Left lung (tissue), 10 donors: ENCODE data around the gene TRPC4. TPM values are rescaled to one million over a fixed set of nuclear protein-coding genes. Genes with fewer than 3 reads are reported as not detected.

ENCODE experiments used
- ATAC-seq: fragments of 200-7000 bp; cut with Tn5 transposase; one replicate; pipeline ENCODE4 v1.9.1; 2020; ENCODE audit warnings: moderate library complexity
- DNase-seq, 4 donors: peaks; one replicate each; pipeline ENCODE4 v3.0.0-alpha.2; 2013 to 2020
- H3K27ac ChIP-seq, 2 donors: fragments of 200-600 bp; sonication (generic) in 1 of 2; one replicate each; pipeline versions ENCODE4 v1.5.0 to v1.8.0; 2020 to 2021
- H3K27me3 ChIP-seq, 2 donors: fragments of 200-600 bp; sonication (generic) in 1 of 2; one replicate each; pipeline versions ENCODE4 v1.5.0 to v1.8.0; 2020 to 2021
- H3K36me3 ChIP-seq, 2 donors: fragments of 200-600 bp; sonication (generic) in 1 of 2; one replicate each; pipeline versions ENCODE4 v1.5.0 to v1.8.0; 2020 to 2021
- H3K4me1 ChIP-seq, 2 donors: fragments of 200-600 bp; one replicate each; pipeline ENCODE4 v1.8.0; 2021
- H3K4me3 ChIP-seq, 2 donors: fragments of 200-600 bp; sonication (generic) in 1 of 2; one replicate each; pipeline versions ENCODE4 v1.5.0 to v1.8.0; 2020 to 2021; ENCODE audit warnings: mild to moderate bottlenecking in 1 of 2
- H3K9me3 ChIP-seq, 2 donors: fragments of 200-600 bp; sonication (generic) in 1 of 2; one replicate each; pipeline versions ENCODE4 v1.5.0 to v1.8.0; 2020 to 2021
- intact Hi-C, 2 donors: fragments of 100-400 bp; cut with DNase I; formaldehyde crosslinking; loops; one replicate each; pipeline versions ENCODE4 v1.11.2 to v1.14.2; 2022
- polyA plus RNA-seq, 6 donors: library from polyadenylated mRNA; unstranded; fragments of 120-200 nt; gene quantifications; one replicate each; pipeline ENCODE4 v1.2.1, GENCODE V29; 2013; ENCODE audit not compliant: insufficient read length in 6 of 6
- total RNA-seq, 2 donors: library from RNA; stranded (reverse); fragmentation: NEBNext Ultra II Directional; extraction: Animal tissue kit (Norgen Biotek cat#: 25700); gene quantifications; one replicate each; pipeline ENCODE4 v1.2.1, GENCODE V29; 2021
- TF ChIP-seq, protein P1 (sequence below), 2 donors: fragments of 200-600 bp; sonication (generic) in 1 of 2; IDR thresholded peaks; one replicate each; pipeline versions ENCODE4 v1.5.0 to v1.8.0; 2021; ENCODE audit warnings: antibody characterized with exemption in 2 of 2
- donor health status: DM: no; HTN: yes; CAD: no.
- donor health status: DM: no; HTN: no; CAD: no.

TRPC4 gene
- total and polyA plus RNA-seq, 8 donors: 0.13 to 2.1 (median 0.25) TPM

DNA sequence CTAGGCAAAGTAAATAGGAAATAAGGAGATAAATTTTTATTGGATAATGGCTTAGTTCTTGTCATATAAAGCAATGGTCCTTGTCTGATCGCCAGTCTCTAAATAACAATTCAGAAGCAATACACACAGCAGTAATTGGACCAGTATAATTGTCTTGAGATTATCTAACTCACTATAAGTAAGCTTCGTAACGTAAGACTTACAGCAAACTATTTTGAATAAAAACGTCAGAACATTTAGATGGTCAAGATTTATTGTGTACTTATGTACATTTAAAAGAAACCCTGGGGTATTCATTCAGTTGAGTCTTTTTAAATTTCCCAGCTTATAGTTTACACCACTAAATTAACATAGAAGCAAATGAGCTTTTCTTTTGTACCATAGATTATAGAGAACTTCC lies 20.2 kb upstream of the TRPC4 start:
- Histone ChIP-seq H3K4me1 (no peaks in the 10 kb centered on the region), H3K4me3 (no peak overlapping the region), H3K27me3 (no peaks in the 10 kb centered on the region), H3K27ac (no peak overlapping the region), H3K36me3 (no peaks in the 10 kb centered on the region), H3K9me3 (no peaks in the 10 kb centered on the region)
- ATAC-seq (no peak), DNase-seq (no peak)
- intact Hi-C loops: no loop called here
- TF ChIP-seq, protein P1, sequence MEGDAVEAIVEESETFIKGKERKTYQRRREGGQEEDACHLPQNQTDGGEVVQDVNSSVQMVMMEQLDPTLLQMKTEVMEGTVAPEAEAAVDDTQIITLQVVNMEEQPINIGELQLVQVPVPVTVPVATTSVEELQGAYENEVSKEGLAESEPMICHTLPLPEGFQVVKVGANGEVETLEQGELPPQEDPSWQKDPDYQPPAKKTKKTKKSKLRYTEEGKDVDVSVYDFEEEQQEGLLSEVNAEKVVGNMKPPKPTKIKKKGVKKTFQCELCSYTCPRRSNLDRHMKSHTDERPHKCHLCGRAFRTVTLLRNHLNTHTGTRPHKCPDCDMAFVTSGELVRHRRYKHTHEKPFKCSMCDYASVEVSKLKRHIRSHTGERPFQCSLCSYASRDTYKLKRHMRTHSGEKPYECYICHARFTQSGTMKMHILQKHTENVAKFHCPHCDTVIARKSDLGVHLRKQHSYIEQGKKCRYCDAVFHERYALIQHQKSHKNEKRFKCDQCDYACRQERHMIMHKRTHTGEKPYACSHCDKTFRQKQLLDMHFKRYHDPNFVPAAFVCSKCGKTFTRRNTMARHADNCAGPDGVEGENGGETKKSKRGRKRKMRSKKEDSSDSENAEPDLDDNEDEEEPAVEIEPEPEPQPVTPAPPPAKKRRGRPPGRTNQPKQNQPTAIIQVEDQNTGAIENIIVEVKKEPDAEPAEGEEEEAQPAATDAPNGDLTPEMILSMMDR (IDR thresholded peaks at IDR 0.05): no peak

DNA sequence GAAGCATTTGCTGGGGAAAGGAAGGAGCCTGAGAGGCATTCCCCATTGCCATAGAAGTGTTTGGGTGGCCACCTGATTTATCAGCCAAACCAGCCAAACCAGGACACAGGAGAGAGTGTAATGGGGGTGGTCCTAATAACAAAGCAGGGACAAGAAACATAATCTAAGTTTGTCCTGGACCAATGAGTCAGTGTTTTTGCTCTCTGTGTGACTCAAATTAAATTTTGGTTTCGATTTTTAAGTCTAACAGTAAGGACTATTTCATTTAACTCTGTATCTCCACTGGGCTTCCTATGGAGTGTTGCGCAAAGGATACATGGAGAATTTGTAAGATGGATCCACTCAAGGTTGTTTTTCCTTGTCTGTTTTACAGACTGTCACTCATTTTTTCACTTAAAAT lies 19.5 kb upstream of the TRPC4 start:
- no peaks in the 10 kb centered on the region for H3K27me3 ChIP-seq
- DNase-seq: no peak
- H3K27ac ChIP-seq: no peak overlapping the region
- no peaks in the 10 kb centered on the region for H3K9me3 ChIP-seq
- H3K36me3 ChIP-seq: no peaks in the 10 kb centered on the region
- H3K4me1 ChIP-seq: no peaks in the 10 kb centered on the region
- TF ChIP-seq, protein P1 (IDR thresholded peaks at IDR 0.05): no peak
- H3K4me3 ChIP-seq: no peak overlapping the region
- ATAC-seq: no peak
- intact Hi-C loops: no loop called here

DNA sequence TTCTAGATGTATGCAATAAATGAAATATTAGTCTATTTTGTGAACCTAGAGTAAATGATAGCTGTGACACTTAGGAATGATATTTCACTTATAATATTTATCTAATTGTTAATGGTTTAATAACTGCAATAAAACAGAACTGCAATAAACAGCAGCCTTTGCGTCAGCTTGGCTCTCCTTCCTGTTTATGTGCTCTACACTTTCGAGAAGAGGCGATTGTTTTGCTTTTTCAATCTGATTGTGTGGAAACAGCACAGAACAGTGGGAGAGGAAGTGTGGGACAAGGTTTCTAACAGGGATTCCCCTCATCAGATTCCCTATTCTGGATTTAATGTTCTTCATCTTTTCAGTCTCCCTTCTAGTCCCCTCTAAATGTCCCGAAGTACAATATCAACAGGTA lies 17.3 kb upstream of the TRPC4 start:
- Histone ChIP-seq H3K4me3 (no peak overlapping the region), H3K4me1 (no peaks in the 10 kb centered on the region), H3K27me3 (no peaks in the 10 kb centered on the region), H3K9me3 (no peaks in the 10 kb centered on the region), H3K27ac (no peak overlapping the region), H3K36me3 (no peaks in the 10 kb centered on the region)
- no peak for ATAC-seq
- intact Hi-C loops: no loop called here
- TF ChIP-seq, protein P1 (IDR thresholded peaks at IDR 0.05): no peak
- DNase-seq: no peak

DNA sequence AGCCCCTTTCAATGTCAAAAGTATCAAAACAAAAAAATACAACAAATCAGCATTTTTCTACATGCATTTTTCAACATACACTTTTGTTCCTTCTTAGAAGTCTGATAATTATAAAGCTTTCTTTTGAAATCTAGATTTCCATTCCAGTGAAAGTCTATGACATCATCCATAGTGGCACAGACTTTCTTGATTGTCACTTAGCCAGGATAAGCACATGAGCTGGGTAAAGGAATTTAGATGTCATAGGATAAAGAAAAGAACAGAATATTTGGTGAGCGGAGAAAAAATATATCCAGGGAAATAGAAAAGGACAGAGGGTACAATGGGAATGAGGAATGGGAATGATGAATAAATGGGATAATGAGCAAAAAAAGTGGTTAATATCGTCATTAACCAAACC lies 15.1 kb upstream of the TRPC4 start:
- H3K4me1 ChIP-seq: no peaks in the 10 kb centered on the region
- intact Hi-C loops: no loop called here
- no peak overlapping the region for H3K4me3 ChIP-seq
- ATAC-seq (no peak), DNase-seq (no peak)
- H3K27me3 ChIP-seq: no peaks in the 10 kb centered on the region
- H3K9me3 ChIP-seq: no peaks in the 10 kb centered on the region
- H3K27ac ChIP-seq: no peak overlapping the region
- TF ChIP-seq, protein P1 (IDR thresholded peaks at IDR 0.05): no peak
- no peaks in the 10 kb centered on the region for H3K36me3 ChIP-seq

DNA sequence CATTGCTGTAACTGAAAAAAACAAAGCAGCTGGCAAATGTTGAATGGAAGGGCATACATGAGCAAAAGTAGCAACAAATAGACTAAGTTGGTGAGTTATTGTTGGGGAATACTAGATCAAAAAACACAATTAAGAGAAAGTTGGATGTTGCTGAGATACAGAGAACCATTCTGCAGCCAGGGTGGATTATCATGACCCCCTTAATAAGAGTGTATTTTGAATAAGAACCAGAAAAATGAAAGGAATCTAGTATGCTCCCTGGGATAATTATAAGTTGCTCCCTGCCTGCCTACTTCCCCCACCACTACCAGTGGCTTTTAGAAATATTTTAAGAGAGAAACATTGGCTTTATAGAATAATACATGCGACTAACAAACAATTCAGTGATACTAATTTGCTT lies 14.5 kb upstream of the TRPC4 start:
- no peaks in the 10 kb centered on the region for H3K27me3 ChIP-seq
- H3K4me3 ChIP-seq: no peak overlapping the region
- DNase-seq: no peak
- H3K36me3 ChIP-seq: no peaks in the 10 kb centered on the region
- no peaks in the 10 kb centered on the region for H3K9me3 ChIP-seq
- no peaks in the 10 kb centered on the region for H3K4me1 ChIP-seq
- TF ChIP-seq, protein P1 (IDR thresholded peaks at IDR 0.05): no peak
- intact Hi-C loops: no loop called here
- H3K27ac ChIP-seq: no peak overlapping the region
- ATAC-seq: no peak
